Measurements from ENCODE around the gene PHLDA1.

DNA sequence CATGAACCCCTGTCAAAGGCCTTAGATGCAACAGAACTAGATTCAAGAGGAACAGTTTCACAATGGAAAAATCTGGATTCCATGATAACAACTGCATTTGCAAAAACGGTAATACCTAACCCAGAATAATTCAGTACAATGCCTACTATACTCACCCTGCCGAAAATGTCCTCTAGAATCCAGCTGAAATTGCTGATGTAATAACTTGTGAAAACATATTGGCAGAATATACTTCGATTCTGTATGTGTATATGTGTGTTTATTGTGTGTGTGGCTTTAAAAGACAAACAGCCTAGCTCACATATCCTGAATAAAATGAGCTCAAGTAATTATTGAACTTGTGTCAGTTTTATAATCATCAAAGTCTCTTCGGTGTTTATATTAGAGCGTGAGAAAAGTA is 46.0 kb downstream of the PHLDA1 start:
- TF ChIP-seq JUND (CRISPR knock-in tag; IDR thresholded peaks at IDR 0.05) (no peak), ZNF747 (CRISPR knock-in tag; IDR thresholded peaks at IDR 0.05; ENCODE audit: borderline replicate concordance) (no peak), ZFAT (CRISPR knock-in tag; conservative IDR thresholded peaks at IDR 0.05) (no peak), MIER2 (CRISPR knock-in tag; IDR thresholded peaks at IDR 0.05) (no peak), YY1 (IDR thresholded peaks at IDR 0.05; ENCODE audit: insufficient read depth, insufficient replicate concordance, low read depth, low read length) (no peak), FOXK1 (CRISPR knock-in tag; IDR thresholded peaks at IDR 0.05; ENCODE audit: borderline replicate concordance, low read depth) (no peak), NCOA2 (CRISPR knock-in tag; IDR thresholded peaks at IDR 0.05) (no peak), ZFP62 (CRISPR knock-in tag; IDR thresholded peaks at IDR 0.05) (no peak), MAFK (conservative IDR thresholded peaks at IDR 0.05 in 1 of 2, IDR thresholded peaks at IDR 0.05 in 1 of 2; ENCODE audit: low read length in 2 of 2) (no peak), AGO1 (IDR thresholded peaks at IDR 0.05; ENCODE audit: low read depth, low read length, poor library complexity, severe bottlenecking) (no peak), NR2C2 (CRISPR knock-in tag; IDR thresholded peaks at IDR 0.05; ENCODE audit: borderline replicate concordance) (no peak)
- TF ChIP-seq, protein P1, sequence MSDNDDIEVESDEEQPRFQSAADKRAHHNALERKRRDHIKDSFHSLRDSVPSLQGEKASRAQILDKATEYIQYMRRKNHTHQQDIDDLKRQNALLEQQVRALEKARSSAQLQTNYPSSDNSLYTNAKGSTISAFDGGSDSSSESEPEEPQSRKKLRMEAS (IDR thresholded peaks at IDR 0.05) = no peak
- TF ChIP-seq, protein P2, sequence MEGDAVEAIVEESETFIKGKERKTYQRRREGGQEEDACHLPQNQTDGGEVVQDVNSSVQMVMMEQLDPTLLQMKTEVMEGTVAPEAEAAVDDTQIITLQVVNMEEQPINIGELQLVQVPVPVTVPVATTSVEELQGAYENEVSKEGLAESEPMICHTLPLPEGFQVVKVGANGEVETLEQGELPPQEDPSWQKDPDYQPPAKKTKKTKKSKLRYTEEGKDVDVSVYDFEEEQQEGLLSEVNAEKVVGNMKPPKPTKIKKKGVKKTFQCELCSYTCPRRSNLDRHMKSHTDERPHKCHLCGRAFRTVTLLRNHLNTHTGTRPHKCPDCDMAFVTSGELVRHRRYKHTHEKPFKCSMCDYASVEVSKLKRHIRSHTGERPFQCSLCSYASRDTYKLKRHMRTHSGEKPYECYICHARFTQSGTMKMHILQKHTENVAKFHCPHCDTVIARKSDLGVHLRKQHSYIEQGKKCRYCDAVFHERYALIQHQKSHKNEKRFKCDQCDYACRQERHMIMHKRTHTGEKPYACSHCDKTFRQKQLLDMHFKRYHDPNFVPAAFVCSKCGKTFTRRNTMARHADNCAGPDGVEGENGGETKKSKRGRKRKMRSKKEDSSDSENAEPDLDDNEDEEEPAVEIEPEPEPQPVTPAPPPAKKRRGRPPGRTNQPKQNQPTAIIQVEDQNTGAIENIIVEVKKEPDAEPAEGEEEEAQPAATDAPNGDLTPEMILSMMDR (CRISPR knock-in tag; IDR thresholded peaks at IDR 0.05) = no peak
- TF ChIP-seq, protein P3, sequence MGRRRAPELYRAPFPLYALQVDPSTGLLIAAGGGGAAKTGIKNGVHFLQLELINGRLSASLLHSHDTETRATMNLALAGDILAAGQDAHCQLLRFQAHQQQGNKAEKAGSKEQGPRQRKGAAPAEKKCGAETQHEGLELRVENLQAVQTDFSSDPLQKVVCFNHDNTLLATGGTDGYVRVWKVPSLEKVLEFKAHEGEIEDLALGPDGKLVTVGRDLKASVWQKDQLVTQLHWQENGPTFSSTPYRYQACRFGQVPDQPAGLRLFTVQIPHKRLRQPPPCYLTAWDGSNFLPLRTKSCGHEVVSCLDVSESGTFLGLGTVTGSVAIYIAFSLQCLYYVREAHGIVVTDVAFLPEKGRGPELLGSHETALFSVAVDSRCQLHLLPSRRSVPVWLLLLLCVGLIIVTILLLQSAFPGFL (CRISPR knock-in tag; IDR thresholded peaks at IDR 0.05) = no peak
